K562 (cell line): ENCODE results near the gene FAR2. TPM values are rescaled to one million over a fixed set of nuclear protein-coding genes. Genes with fewer than 3 reads are reported as not detected.

ENCODE experiments used
- ATAC-seq: fragments of 200-7000 bp; cut with Tn5 transposase; 3 replicates; pipeline ENCODE4 v1.9.1; 2020; ENCODE audit warnings: moderate library complexity
- BruUV-seq: library from RNA; stranded (reverse); fragments of 400-500 nt; replicated peaks from 2 replicates; lab custom pipeline; 2021; lab: Mats Ljungman, UMichigan
- CTCF ChIA-PET: fragments of 300-600 bp; formaldehyde crosslinking; extraction: SDS; loops from one replicate; lab custom pipeline; 2021; ENCODE audit warnings: low intra/inter-chr PET ratio; lab: Yijun Ruan, JAX
- POLR2A ChIA-PET: fragments of 300-600, 350-650 bp; sonication (Branson Sonifier 250); formaldehyde crosslinking; extraction: SDS; loops from one replicate; lab custom pipeline; 2021; ENCODE audit warnings: antibody characterized with exemption, inconsistent platforms; lab: Yijun Ruan, JAX
- DNase-seq, 4 experiments: peaks; one replicate each; pipeline versions ENCODE4 v3.0.0 to v3.0.0-alpha.2; 2011 to 2018; ENCODE audit warnings: low spot score in 3 of 4, mixed read lengths in 3 of 4; ENCODE audit errors: extremely low read depth in 1 of 4
- FAIRE-seq: peaks from 2 replicates; lab custom pipeline; 2011; peaks lifted over from hg19 to GRCh38; lab: Jason Lieb, UNC
- H2AFZ ChIP-seq: 2 replicates; pipeline ENCODE4 v1.6.0; 2011; ENCODE audit warnings: low read depth, low read length, control low read depth, inconsistent platforms
- H3K27ac ChIP-seq: fragments of 200-600 bp; 3 replicates; pipeline ENCODE4 v1.8.0; 2011; ENCODE audit warnings: low read depth, mild to moderate bottlenecking, control low read depth, inconsistent platforms, low read length, moderate library complexity, mixed read lengths; ENCODE audit errors: extremely low read depth
- H3K27me3 ChIP-seq, 2 experiments: fragments of 300-600 bp in 1 of 2; 2 replicates in 1 of 2; 3 replicates in 1 of 2; pipeline versions ENCODE4 v1.6.0 to v1.8.0; 2011; ENCODE audit warnings: inconsistent platforms in 2 of 2, low read length in 2 of 2, mild to moderate bottlenecking in 1 of 2, mixed read lengths in 1 of 2, moderate library complexity in 1 of 2; ENCODE audit not compliant: control insufficient read depth in 2 of 2, insufficient read depth in 2 of 2
- H3K36me3 ChIP-seq: fragments of 300-600 bp; 3 replicates; pipeline ENCODE4 v1.8.0; 2011; ENCODE audit warnings: mild to moderate bottlenecking, low read length, inconsistent platforms; ENCODE audit not compliant: control insufficient read depth, insufficient read depth
- H3K4me1 ChIP-seq, 2 experiments: fragments of 200-600 bp in 1 of 2; replicated peaks in 1 of 2; 2 replicates in 1 of 2; 3 replicates in 1 of 2; pipeline versions ENCODE4 v1.5.1 to v1.8.0; 2011; ENCODE audit warnings: inconsistent platforms in 2 of 2, low read length in 2 of 2, mild to moderate bottlenecking in 1 of 2, mixed read lengths in 1 of 2, moderate library complexity in 1 of 2; ENCODE audit not compliant: control insufficient read depth in 2 of 2, insufficient read depth in 2 of 2
- H3K4me2 ChIP-seq: 2 replicates; pipeline ENCODE4 v1.6.1; 2011; ENCODE audit warnings: low read length, control low read depth, inconsistent platforms, mixed read lengths; ENCODE audit not compliant: insufficient read depth
- H3K4me3 ChIP-seq: fragments of 200-600 bp; sonication (generic), shearing (Covaris generic); 2 replicates; pipeline ENCODE4 v1.5.1; 2016; ENCODE audit warnings: control low read depth, inconsistent platforms
- H3K79me2 ChIP-seq: fragments of 200-600 bp; 3 replicates; pipeline ENCODE4 v1.8.0; 2011; ENCODE audit warnings: low read length, inconsistent platforms; ENCODE audit not compliant: control insufficient read depth, insufficient read depth
- H3K9ac ChIP-seq, 2 experiments: 2 replicates each; pipeline versions ENCODE4 v1.6.0 to v1.6.1; 2011; ENCODE audit warnings: low read depth in 2 of 2, low read length in 2 of 2, control low read depth in 1 of 2, inconsistent platforms in 1 of 2, mild to moderate bottlenecking in 1 of 2, mixed read lengths in 1 of 2; ENCODE audit not compliant: insufficient read depth in 1 of 2
- H3K9me1 ChIP-seq: one replicate; pipeline ENCODE4 v1.6.0; 2011; ENCODE audit warnings: inconsistent platforms, mild to moderate bottlenecking, low read length, moderate library complexity; ENCODE audit not compliant: control insufficient read depth, insufficient read depth
- H3K9me3 ChIP-seq: replicated peaks from 2 replicates; pipeline ENCODE4 v1.5.1; 2011; ENCODE audit warnings: low read depth, low read length, inconsistent platforms; ENCODE audit not compliant: control insufficient read depth, insufficient read depth
- H4K20me1 ChIP-seq: replicated peaks from 2 replicates; pipeline ENCODE4 v1.6.1; 2011; ENCODE audit warnings: low read length, inconsistent platforms, mixed read lengths; ENCODE audit not compliant: control insufficient read depth, insufficient read depth
- ARID3B ChIP-seq: fragments of 250-450 bp; sonication (Bioruptor Pico); IDR thresholded peaks from 2 replicates; pipeline ENCODE4 v1.4.0; 2020; ENCODE audit warnings: borderline replicate concordance
- BHLHE40 ChIP-seq: IDR thresholded peaks from 2 replicates; pipeline ENCODE4 v1.6.1; 2011; ENCODE audit warnings: low read length, improper control_type of control experiment
- CTBP1 ChIP-seq: fragments of 450-650 bp; IDR thresholded peaks from 2 replicates; pipeline ENCODE4 v1.6.1; 2016; ENCODE audit warnings: borderline replicate concordance
- ELF2 ChIP-seq: fragments of 250-450 bp; sonication (Bioruptor Pico); IDR thresholded peaks from 2 replicates; pipeline ENCODE4 v1.5.0; 2021; ENCODE audit warnings: mild to moderate bottlenecking
- EP300 ChIP-seq: IDR thresholded peaks from 2 replicates; pipeline ENCODE4 v1.6.1; 2012; ENCODE audit warnings: low read length, improper control_type of control experiment
- ESRRB ChIP-seq: fragments of 250-450 bp; sonication (Bioruptor Pico); IDR thresholded peaks from 2 replicates; pipeline ENCODE4 v1.5.0; 2020; ENCODE audit warnings: mild to moderate bottlenecking, moderate library complexity, borderline replicate concordance
- FOXO4 ChIP-seq: fragments of 450-650 bp; formaldehyde crosslinking; IDR thresholded peaks from 2 replicates; pipeline ENCODE4 v1.4.0; 2020; ENCODE audit warnings: mild to moderate bottlenecking, moderate library complexity
- HIVEP1 ChIP-seq: fragments of 250-450 bp; sonication (Bioruptor Pico); IDR thresholded peaks from 2 replicates; pipeline ENCODE4 v1.4.0; 2020; ENCODE audit warnings: mild to moderate bottlenecking
- MYNN ChIP-seq, 2 experiments: sonication (generic); formaldehyde crosslinking in 1 of 2; IDR thresholded peaks; 2 replicates each; pipeline versions ENCODE4 v1.5.0 to v1.6.1; 2016 to 2020; ENCODE audit warnings: antibody characterized with exemption in 1 of 2, missing genetic modification reagents in 1 of 2
- NCOR1 ChIP-seq: fragments of 450-650 bp; IDR thresholded peaks from 2 replicates; pipeline ENCODE4 v1.6.1; 2016; ENCODE audit warnings: mild to moderate bottlenecking, moderate library complexity
- NR2C1 ChIP-seq, 2 experiments: fragments of 450-650 bp; IDR thresholded peaks; 2 replicates each; pipeline ENCODE4 v1.6.1; 2017; ENCODE audit warnings: mild to moderate bottlenecking in 2 of 2, antibody characterized with exemption in 1 of 2, inconsistent platforms in 1 of 2, missing compliant biosample characterization in 1 of 2, missing genetic modification characterization in 1 of 2
- PHF20 ChIP-seq: fragments of 450-650 bp; IDR thresholded peaks from 2 replicates; pipeline ENCODE4 v1.6.1; 2018; ENCODE audit not compliant: partially characterized antibody
- U2AF1 ChIP-seq: fragments of 200-400 bp; formaldehyde crosslinking; optimal IDR thresholded peaks from 2 replicates; pipeline ENCODE3; 2017; ENCODE audit warnings: mild to moderate bottlenecking, low read depth, low read length, moderate library complexity
- XRCC4 ChIP-seq: IDR thresholded peaks from one replicate; pipeline ENCODE4 v1.6.1; 2011; ENCODE audit not compliant: insufficient read depth, insufficient read length; ENCODE audit errors: extremely low read depth
- ZBTB7A ChIP-seq: IDR thresholded peaks from 2 replicates; pipeline ENCODE4 v1.6.1; 2011; ENCODE audit warnings: low read depth, mild to moderate bottlenecking, low read length, moderate library complexity, borderline replicate concordance; ENCODE audit not compliant: control insufficient read depth
- ZFP91 ChIP-seq: sonication (generic); formaldehyde crosslinking; IDR thresholded peaks from 2 replicates; pipeline ENCODE4 v1.8.0; 2022; ENCODE audit warnings: mild to moderate bottlenecking, missing genetic modification reagents
- ZNF184 ChIP-seq: sonication (generic); formaldehyde crosslinking; IDR thresholded peaks from 2 replicates; pipeline ENCODE4 v1.5.0; 2020; ENCODE audit warnings: missing genetic modification reagents
- WGBS: fragments of 100-300 bp; shearing (Covaris generic); methylation state at CpG from one replicate; pipeline ENCODE4 v1.1.6; 2016; ENCODE audit warnings: low coverage, mixed read lengths; ENCODE audit not compliant: insufficient coverage; ENCODE audit errors: missing lambda C conversion rate; 5-methylcytosine and 5-hydroxymethylcytosine counted together
- in situ Hi-C: fragments of 300-500 bp; cut with MboI; formaldehyde crosslinking; loops from 4 replicates; pipeline ENCODE4 v1.15.0; 2018; ENCODE audit warnings: inconsistent platforms, mixed read lengths
- intact Hi-C: fragments of 100-400 bp; cut with micrococcal nuclease; formaldehyde crosslinking; loops from 2 replicates; pipeline ENCODE4 v1.14.2; 2022
- polyA plus RNA-seq, 8 experiments: library from polyadenylated mRNA; depleted of rRNA in 4 of 8; stranded (reverse) in 5 of 8; unstranded in 3 of 8; fragments of >200 nt; fragmentation: Nextera tagmentation in 2 of 8; fragmentation: Illumina TruSeq in 1 of 8; extraction: Ambion mirVana in 2 of 8; extraction: Trizol in 1 of 8; gene quantifications; 2 replicates each; pipeline versions ENCODE4 v1.2.1 to v1.2.3, GENCODE V29; 2011 to 2014; ENCODE audit warnings: inconsistent platforms in 1 of 8, missing spikeins in 1 of 8
- total RNA-seq, 7 experiments: library from RNA; depleted of rRNA in 6 of 7; stranded (reverse); fragments of >200 nt in 6 of 7; fragmentation: Illumina TruSeq in 2 of 7; extraction: Trizol in 2 of 7; gene quantifications; 2 replicates each; pipeline versions ENCODE4 v1.2.1 to v1.2.3, GENCODE V29; 2011 to 2021; ENCODE audit warnings: low replicate concordance in 1 of 7

Gene FAR2
- total and polyA plus RNA-seq, 9 of the 15 experiments (the other 6 are each of a cell fraction or from before 2014, with no cell fraction given), result 5.0 to 13.4 (median 8.5) TPM

- Histone ChIP-seq H3K9me3 (no peaks in the 10 kb centered on the region), H3K4me3 (no peak overlapping the region), H4K20me1 (no peaks in the 10 kb centered on the region), H3K4me2 (no peak overlapping the region), H3K4me1 (peaks cover 0 to 8% of the 10 kb centered on the region in 2 experiments; a peak in 2 of 5 replicates), H3K9me1 (no peaks in the 10 kb centered on the region), H3K79me2 (no peaks in the 10 kb centered on the region), H3K36me3 (no peaks in the 10 kb centered on the region), H3K27me3 (no peaks in the 10 kb centered on the region), H2AFZ (no peak overlapping the region), H3K27ac (no peak overlapping the region), H3K9ac (no peak overlapping the region)
- BruUV-seq, result no TSS peak
- CTCF ChIA-PET, result no interaction called here
- no peak for DNase-seq
- no peak for ATAC-seq
- 14% methylated on average over 3 of the region's 3 CpGs for WGBS
- intact Hi-C loops (no loop called here), in situ Hi-C loops (no loop called here)
- FAIRE-seq, result no peak
- POLR2A ChIA-PET, result no interaction called here
- no peak for TF ChIP-seq NR2C1 (IDR thresholded peaks at IDR 0.05)
- no peak for TF ChIP-seq NR2C1 (tag; IDR thresholded peaks at IDR 0.05)
- no peak for TF ChIP-seq ZBTB7A
- no peak for TF ChIP-seq CTBP1
- TF ChIP-seq ZNF184 (CRISPR knock-in tag), result no peak
- TF ChIP-seq EP300, result no peak
- TF ChIP-seq ZFP91 (CRISPR knock-in tag), result no peak
- TF ChIP-seq HIVEP1 (CRISPR knock-in tag), result no peak
- TF ChIP-seq PHF20, result no peak
- no peak for TF ChIP-seq BHLHE40
- no peak for TF ChIP-seq XRCC4
- no peak for TF ChIP-seq ELF2 (CRISPR knock-in tag)
- TF ChIP-seq ESRRB (CRISPR knock-in tag), result no peak
- TF ChIP-seq FOXO4 (CRISPR knock-in tag), result no peak
- TF ChIP-seq ARID3B (CRISPR knock-in tag), result no peak
- TF ChIP-seq MYNN (IDR thresholded peaks at IDR 0.05), result no peak
- no peak for TF ChIP-seq MYNN (CRISPR knock-in tag; IDR thresholded peaks at IDR 0.05)
- TF ChIP-seq U2AF1, result no peak
- no peak for TF ChIP-seq NCOR1
These were observed 95.2 kb downstream of the FAR2 start for GRCh38 chr12:29244159-29244765.
